HG03060 (cell line): ENCODE results near the gene KRTDAP.

Experiments
- ATAC-seq: cut with Tn5 transposase; IDR thresholded peaks from one replicate; pipeline ENCODE4 v1.9.1; 2021; ENCODE audit warnings: low read depth, moderate number of reproducible peaks; ENCODE audit not compliant: unreplicated experiment

The KRTDAP gene

GRCh38 chr19:35513628-35514281 lies 23.5 kb upstream of the KRTDAP start, which contains the start of gene DMKN:
Gene DMKN, minus strand, starts transcription at chr19:35513649. Its CDS starts 174 bp downstream, at chr19:35513475.
- ATAC-seq, result no peak

- ATAC-seq, result no peak
These were observed 22.8 kb upstream of the KRTDAP start for GRCh38 chr19:35512831-35513627.

- no peak for ATAC-seq
These were observed 21.1 kb upstream of the KRTDAP start for GRCh38 chr19:35511337-35511736.

GRCh38 chr19:35510626-35510964 lies 20.3 kb upstream of the KRTDAP start:
- no peak for ATAC-seq

- no peak for ATAC-seq
These were observed 19.8 kb upstream of the KRTDAP start for GRCh38 chr19:35509861-35510625.

- ATAC-seq, result no peak
These were observed 18.9 kb upstream of the KRTDAP start for GRCh38 chr19:35509018-35509652.

GRCh38 chr19:35508129-35508528 lies 17.9 kb upstream of the KRTDAP start:
- ATAC-seq, result no peak

- ATAC-seq, result no peak
These were observed 17.3 kb upstream of the KRTDAP start for GRCh38 chr19:35507561-35507960.

GRCh38 chr19:35506011-35506410 lies 15.7 kb upstream of the KRTDAP start:
- no peak for ATAC-seq

GRCh38 chr19:35502751-35503150 lies 12.5 kb upstream of the KRTDAP start:
- no peak for ATAC-seq

GRCh38 chr19:35501684-35502083 lies 11.4 kb upstream of the KRTDAP start:
- ATAC-seq, result no peak

- no peak for ATAC-seq
These were observed 10.3 kb upstream of the KRTDAP start for GRCh38 chr19:35500611-35501010.

- no peak for ATAC-seq
These were observed 8.8 kb upstream of the KRTDAP start for GRCh38 chr19:35498984-35499527.

- ATAC-seq, result no peak
These were observed 8.0 kb upstream of the KRTDAP start for GRCh38 chr19:35498220-35498619.

GRCh38 chr19:35497406-35497805 lies 7.1 kb upstream of the KRTDAP start:
- no peak for ATAC-seq

- ATAC-seq, result no peak
These were observed 5.1 kb upstream of the KRTDAP start for GRCh38 chr19:35495107-35496064.

- no peak for ATAC-seq
These were observed 3.7 kb upstream of the KRTDAP start for GRCh38 chr19:35493971-35494370.

GRCh38 chr19:35491836-35492360 lies 1.6 kb upstream of the KRTDAP start:
- no peak for ATAC-seq

- ATAC-seq, result no peak
These were observed 1.6 kb downstream of the KRTDAP start for GRCh38 chr19:35488677-35489076.
